Keratinocyte (primary cell): Measurements from ENCODE around the gene MRC2.

ENCODE experiments used
- CTCF ChIP-seq, 3 experiments: IDR thresholded peaks in 1 of 3; conservative IDR thresholded peaks in 1 of 3; optimal IDR thresholded peaks in 1 of 3; 2 replicates in 2 of 3; 3 replicates in 1 of 3; pipeline versions ENCODE3 to v1.5.1; 2011; ENCODE audit warnings: low read length in 3 of 3, mild to moderate bottlenecking in 3 of 3, moderate library complexity in 2 of 3, control low read depth in 1 of 3, inconsistent platforms in 1 of 3; ENCODE audit not compliant: insufficient read depth in 2 of 3; ENCODE audit errors: extremely low read depth in 1 of 3
- EZH2 ChIP-seq: IDR thresholded peaks from one replicate; pipeline ENCODE4 v1.6.1; 2012; ENCODE audit warnings: inconsistent platforms, mild to moderate bottlenecking, low read length, moderate library complexity

GRCh38 chr17:62591333-62591732 lies 36.1 kb upstream of the MRC2 start:
- no peak for TF ChIP-seq CTCF (optimal IDR thresholded peaks at IDR 0.05 in 1 of 3, IDR thresholded peaks at IDR 0.05 in 1 of 3, conservative IDR thresholded peaks at IDR 0.05 in 1 of 3; ENCODE audit: extremely low read depth in 1 of 3, insufficient read depth in 2 of 3, low read length in 3 of 3)
- no peak for TF ChIP-seq EZH2
